Activated CD8-positive, alpha-beta memory T cell treated with anti-CD3 and anti-CD28 coated beads for 36 hours (primary cell): Measurements from ENCODE around the gene MSMO1. TPM values are rescaled to one million over a fixed set of nuclear protein-coding genes. Genes with fewer than 3 reads are reported as not detected.
"Not testable (repeated sequence)": the region's sequence is repeated elsewhere in the genome, so short reads cannot be mapped to it uniquely, and the experiment has no call there.

Source experiments
- CTCF ChIA-PET: fragments of 350-600 bp; sonication (Branson Sonifier 250); formaldehyde crosslinking; loops from one replicate; lab custom pipeline; 2021; ENCODE audit warnings: antibody characterized with exemption; lab: Charles Lee
- POLR2A ChIA-PET: fragments of 350-600 bp; sonication (Branson Sonifier 250); formaldehyde crosslinking; loops from one replicate; lab custom pipeline; 2021; ENCODE audit warnings: antibody characterized with exemption; lab: Charles Lee
- total RNA-seq, 2 experiments: library from RNA; stranded (reverse); gene quantifications; one replicate each; pipeline ENCODE4 v1.2.3, GENCODE V29; 2021

The MSMO1 gene
- total RNA-seq, 2 experiments from 2014 or later = 38.2 to 40.7 TPM

GRCh38 chr4:165319030-165319429 lies 8.4 kb upstream of the MSMO1 start:
- ChIA-PET CTCF (interaction anchor here (1.1 kb wide), 1 partner anchor 188 kb away, joined by 3 read pairs; no protein-coding TSS in a partner anchor), POLR2A (no interaction called here)

GRCh38 chr4:165319509-165319908 lies 8.0 kb upstream of the MSMO1 start:
- CTCF ChIA-PET = interaction anchor here (1.1 kb wide), 1 partner anchor 188 kb away, joined by 3 read pairs; no protein-coding TSS in a partner anchor
- POLR2A ChIA-PET = no interaction called here

- CTCF ChIA-PET = no interaction called here
- POLR2A ChIA-PET = interaction anchor here (0.6 kb wide), 1 partner anchor 211 kb away, joined by 3 read pairs; the partner anchor contains the start of gene TMEM192
These were observed 3.1 kb upstream of the MSMO1 start for GRCh38 chr4:165324236-165324917.

GRCh38 chr4:165324918-165325304 lies 2.6 kb upstream of the MSMO1 start:
- CTCF ChIA-PET = interaction anchor here (0.5 kb wide), 1 partner anchor 22 kb away, joined by 3 read pairs; no protein-coding TSS in a partner anchor
- POLR2A ChIA-PET = no interaction called here

GRCh38 chr4:165325732-165326512 lies 1.5 kb upstream of the MSMO1 start:
- POLR2A ChIA-PET = interaction anchor here (0.6 kb wide), 1 partner anchor 14 kb away, joined by 3 read pairs; no protein-coding TSS in a partner anchor
- CTCF ChIA-PET = no interaction called here

GRCh38 chr4:165326831-165327210 lies 648 bp upstream of the MSMO1 start:
- ChIA-PET POLR2A (interaction anchor here (0.6 to 1.3 kb wide), 4 partner anchors 15 to 1833 kb away, joined by 3 to 4 read pairs (median 3); partner anchors contain the start of genes KLHL2 and TMA16), CTCF (interaction anchor here (1.5 kb wide), 1 partner anchor 196 kb away, joined by 5 read pairs; no protein-coding TSS in a partner anchor)

- CTCF ChIA-PET = no interaction called here
- POLR2A ChIA-PET = no interaction called here
These were observed 594 bp downstream of the MSMO1 start for GRCh38 chr4:165328101-165328425.

- ChIA-PET POLR2A (no interaction called here), CTCF (no interaction called here)
These were observed 1.2 kb downstream of the MSMO1 start for GRCh38 chr4:165328708-165329107.

GRCh38 chr4:165330071-165330470 lies 2.6 kb downstream of the MSMO1 start:
- POLR2A ChIA-PET = interaction anchor here (1.1 kb wide), 2 partner anchors 133 to 217 kb away, joined by 3 read pairs; partner anchors contain the start of gene TMEM192
- CTCF ChIA-PET = interaction anchor here (1.5 kb wide), 1 partner anchor 199 kb away, joined by 3 read pairs; no protein-coding TSS in a partner anchor

GRCh38 chr4:165330666-165331065 lies 3.2 kb downstream of the MSMO1 start:
- ChIA-PET POLR2A (interaction anchor here (0.6 to 1.1 kb wide), 2 partner anchors 31 to 218 kb away, joined by 3 read pairs; partner anchors contain the start of gene TMEM192), CTCF (interaction anchor here (1.5 kb wide), 1 partner anchor 199 kb away, joined by 3 read pairs; no protein-coding TSS in a partner anchor)

- CTCF ChIA-PET = no interaction called here
- POLR2A ChIA-PET = interaction anchor here (0.7 to 1.1 kb wide), 2 partner anchors 134 to 218 kb away, joined by 3 read pairs; partner anchors contain the start of gene TMEM192
These were observed 3.9 kb downstream of the MSMO1 start for GRCh38 chr4:165331359-165331758.

- ChIA-PET POLR2A (no interaction called here), CTCF (no interaction called here)
These were observed 4.4 kb downstream of the MSMO1 start for GRCh38 chr4:165331823-165332222.

GRCh38 chr4:165332502-165332901 lies 5.0 kb downstream of the MSMO1 start:
- ChIA-PET POLR2A (no interaction called here), CTCF (no interaction called here)

- CTCF ChIA-PET = no interaction called here
- POLR2A ChIA-PET = no interaction called here
These were observed 7.8 kb downstream of the MSMO1 start for GRCh38 chr4:165335163-165335703.

- ChIA-PET CTCF (no interaction called here), POLR2A (no interaction called here)
These were observed 9.3 kb downstream of the MSMO1 start for GRCh38 chr4:165336743-165337142.

- POLR2A ChIA-PET = not testable (repeated sequence)
- CTCF ChIA-PET = interaction anchor here (0.6 to 1.0 kb wide), 2 partner anchors 20 to 211 kb away, joined by 3 to 8 read pairs; no protein-coding TSS in a partner anchor
These were observed 14.9 kb downstream of the MSMO1 start for GRCh38 chr4:165342340-165342739.

GRCh38 chr4:165343353-165344191 lies 16.1 kb downstream of the MSMO1 start:
- CTCF ChIA-PET = interaction anchor here (0.6 to 1.0 kb wide), 2 partner anchors 99 to 212 kb away, joined by 3 to 8 read pairs; no protein-coding TSS in a partner anchor
- POLR2A ChIA-PET = no interaction called here

GRCh38 chr4:165345666-165346417 lies 18.4 kb downstream of the MSMO1 start:
- POLR2A ChIA-PET = interaction anchor here (0.6 kb wide), 1 partner anchor 9 kb away, joined by 3 read pairs; no protein-coding TSS in a partner anchor
- CTCF ChIA-PET = no interaction called here
